Thoracic aorta (tissue), 2 donors: ENCODE data around the gene TMEM52. TPM values are rescaled to one million over a fixed set of nuclear protein-coding genes. Genes with fewer than 3 reads are reported as not detected.

Experiments used
- ATAC-seq: fragments of 150-250 bp; one replicate; pipeline ENCODE4 v1.8.0; 2017; ENCODE audit warnings: low read depth; ENCODE audit not compliant: insufficient number of reproducible peaks, low FRiP score
- DNase-seq: peaks from one replicate; pipeline ENCODE4 v3.0.0-alpha.2; 2020; ENCODE audit warnings: low spot score
- H3K27ac ChIP-seq, 2 donors: fragments of 200-600 bp; sonication (generic); 1 replicate in 1 of 2; 2 replicates in 1 of 2; pipeline ENCODE4 v1.5.1; 2016; ENCODE audit warnings: mild to moderate bottlenecking in 2 of 2, moderate library complexity in 2 of 2
- H3K27me3 ChIP-seq: fragments of 200-600 bp; sonication (generic); replicated peaks from 2 replicates; pipeline ENCODE4 v1.6.0; 2016; ENCODE audit warnings: mild to moderate bottlenecking; ENCODE audit not compliant: insufficient read depth
- H3K36me3 ChIP-seq: fragments of 200-600 bp; sonication (generic); one replicate; pipeline ENCODE4 v1.5.1; 2016
- H3K4me1 ChIP-seq, 2 donors: fragments of 200-600 bp; sonication (generic); 1 replicate in 1 of 2; 2 replicates in 1 of 2; pipeline versions ENCODE4 v1.5.1 to v1.6.0; 2016; ENCODE audit warnings: low read depth in 2 of 2, mild to moderate bottlenecking in 1 of 2; ENCODE audit not compliant: control insufficient read depth in 1 of 2
- H3K4me3 ChIP-seq: fragments of 200-600 bp; sonication (generic); 2 replicates; pipeline ENCODE4 v1.5.1; 2016; ENCODE audit warnings: mild to moderate bottlenecking
- H3K9me3 ChIP-seq: fragments of 200-600 bp; sonication (generic); 2 replicates; pipeline ENCODE4 v1.5.1; 2016
- total RNA-seq, 2 donors: library from RNA; depleted of rRNA; stranded (reverse); fragments of >200 nt; gene quantifications; one replicate each; pipeline versions ENCODE4 v1.1.0 to v1.2.3, GENCODE V29; 2016
- TF ChIP-seq, protein P1 (sequence below): fragments of 200-600 bp; sonication (generic); IDR thresholded peaks from one replicate; pipeline ENCODE4 v1.5.1; 2019; ENCODE audit warnings: antibody characterized with exemption

The TMEM52 gene
- total RNA-seq, 2 donors from 2014 or later, result not detected

DNA sequence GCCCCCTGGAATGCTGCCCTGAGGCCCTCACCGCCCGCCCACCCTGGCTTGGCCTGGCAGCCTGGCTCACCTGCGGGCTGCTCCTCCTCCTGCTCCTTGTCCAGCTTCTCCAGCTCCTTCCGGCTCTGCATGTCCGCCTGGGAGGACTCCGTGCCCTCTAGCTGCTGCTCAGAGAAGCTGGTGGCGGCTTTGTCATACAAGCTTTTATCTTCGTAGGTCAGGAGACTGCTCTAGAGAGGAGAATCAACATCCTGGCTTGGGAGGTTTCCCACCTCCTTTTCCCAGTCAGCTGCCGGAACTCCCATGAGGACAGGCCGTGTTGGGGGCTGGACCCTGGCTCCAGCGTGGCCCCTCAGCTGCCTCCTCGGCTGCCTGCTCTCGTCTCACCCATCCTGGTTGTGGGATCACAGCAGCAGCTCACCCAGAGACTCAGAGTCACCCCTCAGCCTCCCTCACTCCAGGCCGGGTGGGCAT lies 36.6 kb upstream of the TMEM52 start:
- TF ChIP-seq, protein P1, sequence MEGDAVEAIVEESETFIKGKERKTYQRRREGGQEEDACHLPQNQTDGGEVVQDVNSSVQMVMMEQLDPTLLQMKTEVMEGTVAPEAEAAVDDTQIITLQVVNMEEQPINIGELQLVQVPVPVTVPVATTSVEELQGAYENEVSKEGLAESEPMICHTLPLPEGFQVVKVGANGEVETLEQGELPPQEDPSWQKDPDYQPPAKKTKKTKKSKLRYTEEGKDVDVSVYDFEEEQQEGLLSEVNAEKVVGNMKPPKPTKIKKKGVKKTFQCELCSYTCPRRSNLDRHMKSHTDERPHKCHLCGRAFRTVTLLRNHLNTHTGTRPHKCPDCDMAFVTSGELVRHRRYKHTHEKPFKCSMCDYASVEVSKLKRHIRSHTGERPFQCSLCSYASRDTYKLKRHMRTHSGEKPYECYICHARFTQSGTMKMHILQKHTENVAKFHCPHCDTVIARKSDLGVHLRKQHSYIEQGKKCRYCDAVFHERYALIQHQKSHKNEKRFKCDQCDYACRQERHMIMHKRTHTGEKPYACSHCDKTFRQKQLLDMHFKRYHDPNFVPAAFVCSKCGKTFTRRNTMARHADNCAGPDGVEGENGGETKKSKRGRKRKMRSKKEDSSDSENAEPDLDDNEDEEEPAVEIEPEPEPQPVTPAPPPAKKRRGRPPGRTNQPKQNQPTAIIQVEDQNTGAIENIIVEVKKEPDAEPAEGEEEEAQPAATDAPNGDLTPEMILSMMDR, result no peak
- H3K27me3 ChIP-seq, result peaks cover 5% of the 10 kb centered on the region
- DNase-seq, result no peak

DNA sequence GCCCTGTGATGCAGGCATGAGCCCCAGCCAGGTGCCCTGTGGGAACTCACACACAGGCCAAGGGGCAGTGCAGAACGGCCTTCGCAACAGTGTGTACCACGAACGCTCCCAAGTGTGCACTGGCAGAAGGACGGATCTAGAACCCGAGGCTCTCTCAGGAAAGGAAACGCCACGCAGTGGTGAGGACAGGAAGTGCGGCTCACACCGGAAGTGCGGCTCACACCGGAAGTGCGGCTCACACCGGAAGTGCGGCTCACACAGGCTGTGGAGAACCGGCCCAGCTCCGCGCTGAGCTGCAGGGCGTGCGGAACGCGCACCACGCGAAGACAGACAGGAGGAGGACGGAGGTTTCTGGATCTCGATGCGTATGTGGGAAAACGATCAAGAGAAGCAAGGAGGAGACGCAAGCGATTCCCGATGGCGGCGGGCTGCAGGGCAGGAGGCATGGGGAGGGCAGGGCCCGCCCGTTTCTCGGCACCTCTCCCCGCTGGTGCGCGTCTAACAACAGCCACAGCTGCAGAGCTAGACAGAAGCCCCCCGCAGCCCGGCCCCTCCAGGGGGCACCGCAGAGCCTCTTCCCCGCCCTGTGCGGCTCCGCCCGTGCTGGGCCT lies 35.9 kb upstream of the TMEM52 start:
- H3K27ac ChIP-seq, result no peak overlapping the region
- H3K27me3 ChIP-seq, result no peaks in the 10 kb centered on the region
- TF ChIP-seq, protein P1, result no peak
- DNase-seq (no peak), ATAC-seq (no peak)
- no peaks in the 10 kb centered on the region for H3K36me3 ChIP-seq
- H3K4me3 ChIP-seq, result no peak overlapping the region
- H3K9me3 ChIP-seq, result no peaks in the 10 kb centered on the region
- peaks cover 2 to 4% of the 10 kb centered on the region in 2 donors for H3K4me1 ChIP-seq

More for the DNA sequence above, 36.6 kb upstream of the TMEM52 start:
- Histone ChIP-seq H3K4me1 (peaks cover 5 to 11% of the 10 kb centered on the region in 2 donors), H3K36me3 (no peaks in the 10 kb centered on the region), H3K27ac (no peak overlapping the region), H3K4me3 (no peak overlapping the region), H3K9me3 (no peaks in the 10 kb centered on the region)
- ATAC-seq, result no peak

DNA sequence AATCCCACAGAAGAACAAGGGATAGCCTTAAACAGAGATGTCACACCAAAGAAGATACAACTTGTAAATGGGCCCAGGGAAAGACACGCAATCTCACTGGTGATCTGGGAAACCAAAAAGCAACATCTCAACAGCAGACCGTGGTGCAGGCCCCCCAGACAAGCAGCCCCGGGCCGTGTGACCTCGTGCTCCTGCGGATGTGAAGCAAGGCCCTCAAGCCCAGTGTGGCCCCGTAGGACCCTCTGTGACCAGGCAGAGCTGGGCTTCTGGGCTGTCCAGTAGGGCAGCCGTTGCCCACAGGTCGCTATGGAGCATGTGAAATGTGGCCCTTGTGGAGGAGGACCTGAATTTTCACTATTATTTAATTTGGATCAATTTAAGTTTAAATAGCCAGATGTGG lies 34.9 kb upstream of the TMEM52 start:
- Histone ChIP-seq H3K36me3 (no peaks in the 10 kb centered on the region), H3K9me3 (no peaks in the 10 kb centered on the region), H3K27me3 (no peaks in the 10 kb centered on the region), H3K27ac (no peak overlapping the region), H3K4me1 (no peaks in the 10 kb centered on the region), H3K4me3 (no peak overlapping the region)
- no peak for DNase-seq
- TF ChIP-seq, protein P1, result no peak
- no peak for ATAC-seq

DNA sequence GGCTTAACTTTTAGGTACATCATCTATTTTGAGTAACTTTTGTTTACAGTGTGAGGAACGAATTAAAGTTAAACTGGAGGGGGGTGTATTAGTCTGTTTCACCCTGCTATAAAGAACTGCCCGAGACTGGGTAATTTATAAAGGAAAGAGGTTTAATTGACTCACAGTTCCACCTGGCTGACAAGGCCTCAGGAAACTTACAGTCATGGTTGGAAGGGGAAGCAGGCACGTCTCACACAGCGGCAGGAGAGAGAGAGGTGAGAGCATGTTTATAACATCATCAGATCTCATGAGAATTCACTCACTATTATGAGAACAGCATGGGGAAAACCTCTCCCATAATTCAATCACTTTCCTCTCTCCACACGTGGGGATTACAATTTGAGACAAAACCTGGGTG lies 31.9 kb upstream of the TMEM52 start:
- no peak overlapping the region for H3K4me3 ChIP-seq
- no peak for ATAC-seq

DNA sequence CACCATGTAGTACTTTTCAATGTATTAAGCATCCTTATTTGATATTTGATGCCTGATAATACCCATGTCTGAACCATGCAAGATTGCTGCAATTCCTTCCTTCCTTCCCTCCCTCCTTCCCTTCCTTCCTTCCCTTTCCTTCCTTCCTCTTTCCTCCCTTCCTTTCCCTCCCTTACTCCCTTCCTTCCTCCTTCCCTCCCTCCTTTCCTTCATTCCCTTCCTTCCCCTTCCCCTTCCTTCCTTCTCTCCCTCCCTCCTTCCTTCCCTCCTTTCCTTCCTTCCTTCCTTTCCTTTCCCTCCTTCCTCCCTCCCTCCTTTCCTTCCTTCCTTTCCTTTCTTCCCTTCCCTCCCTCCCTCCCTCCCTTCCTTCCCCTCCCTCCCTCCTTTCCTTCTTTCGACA lies 29.7 kb upstream of the TMEM52 start:
- ATAC-seq (no peak), DNase-seq (no peak)
- Histone ChIP-seq H3K9me3 (no peaks in the 10 kb centered on the region), H3K4me1 (peaks cover 0 to 6% of the 10 kb centered on the region in 2 donors), H3K27me3 (no peaks in the 10 kb centered on the region), H3K36me3 (no peaks in the 10 kb centered on the region), H3K4me3 (no peak overlapping the region), H3K27ac (no peak overlapping the region)
- TF ChIP-seq, protein P1, result no peak

More for the DNA sequence above, 31.9 kb upstream of the TMEM52 start:
- H3K4me1 ChIP-seq, result no peaks in the 10 kb centered on the region
- no peaks in the 10 kb centered on the region for H3K27me3 ChIP-seq
- H3K27ac ChIP-seq, result no peak overlapping the region
- no peaks in the 10 kb centered on the region for H3K9me3 ChIP-seq
- no peaks in the 10 kb centered on the region for H3K36me3 ChIP-seq
- TF ChIP-seq, protein P1, result no peak
- no peak for DNase-seq
